Measurements from ENCODE around the gene HES6. TPM values are rescaled to one million over a fixed set of nuclear protein-coding genes. Genes with fewer than 3 reads are reported as not detected.

The HES6 gene
- total RNA-seq, 1 donor from 2014 or later, result 80.8 TPM

GRCh38 chr2:238233625-238234024, 6.2 kb downstream of the HES6 start:
- no peak for DNase-seq

- no peak for DNase-seq
Observed at GRCh38 chr2:238231809-238232208, 8.0 kb downstream of the HES6 start.

- peak; percentile 74 for DNase-seq
Observed at GRCh38 chr2:238231251-238231793, 8.5 kb downstream of the HES6 start.

GRCh38 chr2:238230699-238231098, 9.1 kb downstream of the HES6 start:
- no peak for DNase-seq

- DNase-seq, result no peak
Observed at GRCh38 chr2:238228700-238229099, 11.1 kb downstream of the HES6 start.

- no peak for DNase-seq
Observed at GRCh38 chr2:238227587-238228032, 12.2 kb downstream of the HES6 start.

GRCh38 chr2:238226698-238227586, 12.9 kb downstream of the HES6 start:
- DNase-seq, result no peak

GRCh38 chr2:238225911-238226697, 13.7 kb downstream of the HES6 start:
- no peak for DNase-seq

GRCh38 chr2:238225121-238225520, 14.7 kb downstream of the HES6 start:
- DNase-seq, result no peak

- no peak for DNase-seq
Observed at GRCh38 chr2:238224356-238225035, 15.3 kb downstream of the HES6 start.

- peak; percentile 57 for DNase-seq
Observed at GRCh38 chr2:238220892-238221521, 18.8 kb downstream of the HES6 start.

GRCh38 chr2:238220274-238220891, 19.5 kb downstream of the HES6 start:
- no peak for DNase-seq

GRCh38 chr2:238216651-238217184, 23.1 kb downstream of the HES6 start:
- DNase-seq, result peak; percentile 73

GRCh38 chr2:238207006-238207405, 32.8 kb downstream of the HES6 start:
- DNase-seq, result no peak

- DNase-seq, result no peak
Observed at GRCh38 chr2:238203973-238204683, 35.7 kb downstream of the HES6 start.

GRCh38 chr2:238203094-238203972, 36.5 kb downstream of the HES6 start, which contains the start of gene ILKAP:
Gene ILKAP, minus strand, starts transcription at chr2:238203695. Its CDS starts 142 bp downstream, at chr2:238203553.
- peak; percentile 77 for DNase-seq

GRCh38 chr2:238202326-238203093, 37.3 kb downstream of the HES6 start:
- DNase-seq, result no peak

GRCh38 chr2:238190445-238190844, 49.4 kb downstream of the HES6 start:
- no peak for DNase-seq
